Loucy (cell line): ENCODE results near the gene PDGFRA.

Source experiments
- EZH2phosphoT487 ChIP-seq: fragments of 200-600 bp; IDR thresholded peaks from 2 replicates; pipeline ENCODE4 v1.6.1; 2018; ENCODE audit warnings: antibody characterized with exemption, mild to moderate bottlenecking, moderate library complexity, borderline replicate concordance
- TF ChIP-seq, protein P1 (sequence below): fragments of 200-600 bp; sonication (generic); conservative IDR thresholded peaks from 2 replicates; pipeline ENCODE4 v1.5.1; 2014; ENCODE audit warnings: mild to moderate bottlenecking, antibody characterized with exemption, low read length

DNA sequence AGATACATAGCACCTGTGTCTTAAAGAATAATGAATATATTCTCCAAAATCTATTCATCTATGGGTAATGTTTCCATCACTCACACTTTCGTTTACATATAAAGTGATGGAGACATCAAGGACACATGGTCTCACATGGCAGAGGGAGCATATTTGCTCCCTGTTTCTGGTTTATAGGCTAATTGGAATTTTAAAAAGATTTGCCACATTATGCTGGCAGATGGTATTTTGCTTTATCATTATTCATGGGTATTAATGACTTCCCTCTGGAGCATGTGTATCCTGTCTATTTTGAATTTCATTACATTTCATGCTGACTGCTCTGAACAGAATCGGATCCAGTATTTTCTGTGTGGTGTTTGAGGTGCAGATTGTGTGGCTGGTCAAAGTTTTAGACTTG, 79.0 kb downstream of the PDGFRA start:
- TF ChIP-seq, protein P1, sequence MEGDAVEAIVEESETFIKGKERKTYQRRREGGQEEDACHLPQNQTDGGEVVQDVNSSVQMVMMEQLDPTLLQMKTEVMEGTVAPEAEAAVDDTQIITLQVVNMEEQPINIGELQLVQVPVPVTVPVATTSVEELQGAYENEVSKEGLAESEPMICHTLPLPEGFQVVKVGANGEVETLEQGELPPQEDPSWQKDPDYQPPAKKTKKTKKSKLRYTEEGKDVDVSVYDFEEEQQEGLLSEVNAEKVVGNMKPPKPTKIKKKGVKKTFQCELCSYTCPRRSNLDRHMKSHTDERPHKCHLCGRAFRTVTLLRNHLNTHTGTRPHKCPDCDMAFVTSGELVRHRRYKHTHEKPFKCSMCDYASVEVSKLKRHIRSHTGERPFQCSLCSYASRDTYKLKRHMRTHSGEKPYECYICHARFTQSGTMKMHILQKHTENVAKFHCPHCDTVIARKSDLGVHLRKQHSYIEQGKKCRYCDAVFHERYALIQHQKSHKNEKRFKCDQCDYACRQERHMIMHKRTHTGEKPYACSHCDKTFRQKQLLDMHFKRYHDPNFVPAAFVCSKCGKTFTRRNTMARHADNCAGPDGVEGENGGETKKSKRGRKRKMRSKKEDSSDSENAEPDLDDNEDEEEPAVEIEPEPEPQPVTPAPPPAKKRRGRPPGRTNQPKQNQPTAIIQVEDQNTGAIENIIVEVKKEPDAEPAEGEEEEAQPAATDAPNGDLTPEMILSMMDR, result no peak
- TF ChIP-seq EZH2phosphoT487, result no peak
